Neural cell (in vitro differentiated cells): ENCODE measurements around the gene GPC2. TPM values are rescaled to one million over a fixed set of nuclear protein-coding genes. Genes with fewer than 3 reads are reported as not detected.

Experiments
- H2AFZ ChIP-seq: fragments of 200-600, 300-800 bp; sonication (generic), shearing (Covaris generic); 2 replicates; pipeline ENCODE4 v1.6.0; 2014; ENCODE audit warnings: low read depth, mild to moderate bottlenecking, antibody characterized with exemption, low read length, moderate library complexity
- H3F3A ChIP-seq: fragments of 200-600 bp; shearing (Covaris generic); 2 replicates; pipeline ENCODE4 v1.6.1; 2016; ENCODE audit warnings: mild to moderate bottlenecking, moderate library complexity, mixed read lengths, antibody characterized with exemption, low read length; ENCODE audit not compliant: insufficient read depth, poor library complexity, severe bottlenecking
- H3K27ac ChIP-seq: fragments of 200-600, 300-800 bp; sonication (generic), shearing (Covaris generic); 2 replicates; pipeline ENCODE4 v1.5.1; 2014; ENCODE audit warnings: mild to moderate bottlenecking, low read length, moderate library complexity
- H3K27me3 ChIP-seq: fragments of 300-800, 200-600 bp; sonication (generic), shearing (Covaris generic); 2 replicates; pipeline ENCODE4 v1.6.0; 2014; ENCODE audit warnings: mild to moderate bottlenecking, low read depth, low read length, moderate library complexity; ENCODE audit not compliant: insufficient read depth
- H3K36me3 ChIP-seq: fragments of 300-800, 200-600 bp; sonication (generic), shearing (Covaris generic); 2 replicates; pipeline ENCODE4 v1.5.1; 2014; ENCODE audit warnings: mild to moderate bottlenecking, antibody characterized with exemption, low read length, moderate library complexity; ENCODE audit not compliant: insufficient read depth
- H3K4me2 ChIP-seq: fragments of 300-800, 200-600 bp; sonication (generic), shearing (Covaris generic); 2 replicates; pipeline ENCODE4 v1.6.0; 2014; ENCODE audit warnings: mild to moderate bottlenecking, low read length
- H3K4me3 ChIP-seq: fragments of 300-800, 200-600 bp; sonication (generic), shearing (Covaris generic); 2 replicates; pipeline ENCODE4 v1.5.1; 2014; ENCODE audit warnings: mild to moderate bottlenecking, low read length, moderate library complexity
- H3K79me2 ChIP-seq: fragments of 200-600 bp; shearing (Covaris generic); replicated peaks from 2 replicates; pipeline ENCODE4 v1.6.0; 2014; ENCODE audit warnings: mild to moderate bottlenecking, low read length, moderate library complexity; ENCODE audit not compliant: insufficient read depth
- H3K9ac ChIP-seq: fragments of 300-800, 200-600 bp; sonication (generic), shearing (Covaris generic); 2 replicates; pipeline ENCODE4 v1.6.1; 2016; ENCODE audit warnings: mild to moderate bottlenecking, low read length, mixed read lengths
- H3K9me2 ChIP-seq: fragments of 200-600 bp; shearing (Covaris generic); 2 replicates; pipeline ENCODE4 v1.6.1; 2016; ENCODE audit warnings: mild to moderate bottlenecking, low read length, mixed read lengths; ENCODE audit not compliant: insufficient read depth
- H3K9me3 ChIP-seq: fragments of 200-600, 300-800 bp; sonication (generic), shearing (Covaris generic); 2 replicates; pipeline ENCODE4 v1.6.1; 2016; ENCODE audit warnings: mild to moderate bottlenecking, mixed run types, low read length, moderate library complexity, mixed read lengths
- H4K20me1 ChIP-seq: fragments of 200-600 bp; shearing (Covaris generic); 2 replicates; pipeline ENCODE4 v1.6.1; 2016; ENCODE audit warnings: mild to moderate bottlenecking, mixed run types; ENCODE audit not compliant: insufficient read depth
- EP300 ChIP-seq: fragments of 450-650 bp; conservative IDR thresholded peaks from 2 replicates; pipeline ENCODE4 v1.6.1; 2014; ENCODE audit warnings: antibody characterized with exemption, mild to moderate bottlenecking, moderate library complexity; ENCODE audit not compliant: poor library complexity, severe bottlenecking
- EZH2 ChIP-seq: fragments of 200-600, 300-800 bp; shearing (Covaris generic), sonication (generic); IDR thresholded peaks from 2 replicates; pipeline ENCODE4 v1.6.1; 2014; ENCODE audit warnings: antibody characterized with exemption, low read length, borderline replicate concordance, mild to moderate bottlenecking; ENCODE audit not compliant: insufficient read depth, poor library complexity, severe bottlenecking
- MXI1 ChIP-seq: fragments of 450-650 bp; conservative IDR thresholded peaks from 2 replicates; pipeline ENCODE4 v1.6.1; 2014; ENCODE audit warnings: antibody characterized with exemption, mild to moderate bottlenecking; ENCODE audit not compliant: poor library complexity, severe bottlenecking
- POLR2AphosphoS5 ChIP-seq: IDR thresholded peaks from 2 replicates; pipeline ENCODE4 v1.6.1; 2012
- RAD21 ChIP-seq: fragments of 450-650 bp; conservative IDR thresholded peaks from 2 replicates; pipeline ENCODE4 v1.6.1; 2014; ENCODE audit warnings: antibody characterized with exemption, mild to moderate bottlenecking, moderate library complexity
- SMC3 ChIP-seq: fragments of 450-650 bp; conservative IDR thresholded peaks from 2 replicates; pipeline ENCODE4 v1.6.1; 2014; ENCODE audit warnings: antibody characterized with exemption, mild to moderate bottlenecking, moderate library complexity; ENCODE audit not compliant: poor library complexity
- TAF1 ChIP-seq: IDR thresholded peaks from 2 replicates; pipeline ENCODE4 v1.6.1; 2012; ENCODE audit warnings: low read depth
- polyA plus RNA-seq: library from polyadenylated mRNA; depleted of rRNA; stranded (reverse); fragments of >200 nt; gene quantifications from 2 replicates; pipeline ENCODE4 v1.2.3, GENCODE V29; 2014
- TF ChIP-seq, protein P1 (sequence below): IDR thresholded peaks from 2 replicates; pipeline ENCODE4 v1.6.1; 2012; ENCODE audit warnings: borderline replicate concordance
- TF ChIP-seq, protein P2 (sequence below): fragments of 450-650 bp; IDR thresholded peaks from 2 replicates; pipeline ENCODE4 v1.5.1; 2014; ENCODE audit warnings: antibody characterized with exemption, mild to moderate bottlenecking, moderate library complexity; ENCODE audit not compliant: poor library complexity, severe bottlenecking

Gene GPC2
- polyA plus RNA-seq, 1 donor from 2014 or later: 506 TPM

DNA sequence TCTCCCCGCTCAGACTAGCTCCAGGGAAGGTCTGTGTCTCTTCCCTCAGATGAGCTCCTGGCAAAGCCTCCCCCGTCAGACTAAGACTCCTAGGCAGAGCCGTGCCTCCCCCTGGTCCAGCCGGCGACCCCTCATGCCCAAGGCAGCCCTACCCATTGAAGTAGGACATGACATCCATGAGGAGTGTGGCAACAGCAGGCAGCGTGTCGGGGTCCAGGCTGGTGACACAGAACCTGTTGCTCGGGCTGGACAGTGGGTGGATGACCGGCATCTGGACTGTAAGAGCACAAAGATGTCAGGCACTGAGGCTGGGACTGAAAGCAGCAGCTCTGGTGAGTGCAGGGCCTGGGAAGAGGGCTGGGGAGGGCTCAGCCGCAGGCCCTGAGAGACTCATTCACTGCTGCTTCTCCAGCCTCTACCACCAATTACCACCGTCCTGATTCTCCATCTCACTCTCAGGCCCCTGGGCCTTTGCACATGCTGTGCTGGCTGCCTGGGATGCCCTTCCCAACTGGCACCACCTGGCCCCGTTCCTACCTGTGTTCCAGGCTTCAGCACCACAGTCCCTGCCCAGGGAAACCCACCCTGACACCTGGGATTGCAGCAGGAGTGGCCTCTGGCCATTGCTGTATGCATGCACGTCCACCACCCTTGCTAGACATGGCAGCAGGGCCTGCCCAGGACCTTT, 45.4 kb upstream of the GPC2 start:
- H3F3A ChIP-seq: no peaks in the 10 kb centered on the region
- no peak overlapping the region for H3K4me2 ChIP-seq
- no peaks in the 10 kb centered on the region for H3K79me2 ChIP-seq
- H2AFZ ChIP-seq: no peak overlapping the region
- no peaks in the 10 kb centered on the region for H4K20me1 ChIP-seq
- no peaks in the 10 kb centered on the region for H3K36me3 ChIP-seq
- no peak overlapping the region for H3K9ac ChIP-seq
- no peaks in the 10 kb centered on the region for H3K27me3 ChIP-seq
- no peak overlapping the region for H3K4me3 ChIP-seq
- no peak overlapping the region for H3K27ac ChIP-seq
- no peaks in the 10 kb centered on the region for H3K9me2 ChIP-seq
- no peaks in the 10 kb centered on the region for H3K9me3 ChIP-seq
- TF ChIP-seq TAF1 (no peak), RAD21 (no peak), SMC3 (no peak), EZH2 (no peak), EP300 (no peak), MXI1 (no peak), POLR2AphosphoS5 (no peak)
- TF ChIP-seq, protein P1, sequence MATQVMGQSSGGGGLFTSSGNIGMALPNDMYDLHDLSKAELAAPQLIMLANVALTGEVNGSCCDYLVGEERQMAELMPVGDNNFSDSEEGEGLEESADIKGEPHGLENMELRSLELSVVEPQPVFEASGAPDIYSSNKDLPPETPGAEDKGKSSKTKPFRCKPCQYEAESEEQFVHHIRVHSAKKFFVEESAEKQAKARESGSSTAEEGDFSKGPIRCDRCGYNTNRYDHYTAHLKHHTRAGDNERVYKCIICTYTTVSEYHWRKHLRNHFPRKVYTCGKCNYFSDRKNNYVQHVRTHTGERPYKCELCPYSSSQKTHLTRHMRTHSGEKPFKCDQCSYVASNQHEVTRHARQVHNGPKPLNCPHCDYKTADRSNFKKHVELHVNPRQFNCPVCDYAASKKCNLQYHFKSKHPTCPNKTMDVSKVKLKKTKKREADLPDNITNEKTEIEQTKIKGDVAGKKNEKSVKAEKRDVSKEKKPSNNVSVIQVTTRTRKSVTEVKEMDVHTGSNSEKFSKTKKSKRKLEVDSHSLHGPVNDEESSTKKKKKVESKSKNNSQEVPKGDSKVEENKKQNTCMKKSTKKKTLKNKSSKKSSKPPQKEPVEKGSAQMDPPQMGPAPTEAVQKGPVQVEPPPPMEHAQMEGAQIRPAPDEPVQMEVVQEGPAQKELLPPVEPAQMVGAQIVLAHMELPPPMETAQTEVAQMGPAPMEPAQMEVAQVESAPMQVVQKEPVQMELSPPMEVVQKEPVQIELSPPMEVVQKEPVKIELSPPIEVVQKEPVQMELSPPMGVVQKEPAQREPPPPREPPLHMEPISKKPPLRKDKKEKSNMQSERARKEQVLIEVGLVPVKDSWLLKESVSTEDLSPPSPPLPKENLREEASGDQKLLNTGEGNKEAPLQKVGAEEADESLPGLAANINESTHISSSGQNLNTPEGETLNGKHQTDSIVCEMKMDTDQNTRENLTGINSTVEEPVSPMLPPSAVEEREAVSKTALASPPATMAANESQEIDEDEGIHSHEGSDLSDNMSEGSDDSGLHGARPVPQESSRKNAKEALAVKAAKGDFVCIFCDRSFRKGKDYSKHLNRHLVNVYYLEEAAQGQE: no peak
- TF ChIP-seq, protein P2, sequence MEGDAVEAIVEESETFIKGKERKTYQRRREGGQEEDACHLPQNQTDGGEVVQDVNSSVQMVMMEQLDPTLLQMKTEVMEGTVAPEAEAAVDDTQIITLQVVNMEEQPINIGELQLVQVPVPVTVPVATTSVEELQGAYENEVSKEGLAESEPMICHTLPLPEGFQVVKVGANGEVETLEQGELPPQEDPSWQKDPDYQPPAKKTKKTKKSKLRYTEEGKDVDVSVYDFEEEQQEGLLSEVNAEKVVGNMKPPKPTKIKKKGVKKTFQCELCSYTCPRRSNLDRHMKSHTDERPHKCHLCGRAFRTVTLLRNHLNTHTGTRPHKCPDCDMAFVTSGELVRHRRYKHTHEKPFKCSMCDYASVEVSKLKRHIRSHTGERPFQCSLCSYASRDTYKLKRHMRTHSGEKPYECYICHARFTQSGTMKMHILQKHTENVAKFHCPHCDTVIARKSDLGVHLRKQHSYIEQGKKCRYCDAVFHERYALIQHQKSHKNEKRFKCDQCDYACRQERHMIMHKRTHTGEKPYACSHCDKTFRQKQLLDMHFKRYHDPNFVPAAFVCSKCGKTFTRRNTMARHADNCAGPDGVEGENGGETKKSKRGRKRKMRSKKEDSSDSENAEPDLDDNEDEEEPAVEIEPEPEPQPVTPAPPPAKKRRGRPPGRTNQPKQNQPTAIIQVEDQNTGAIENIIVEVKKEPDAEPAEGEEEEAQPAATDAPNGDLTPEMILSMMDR: no peak

DNA sequence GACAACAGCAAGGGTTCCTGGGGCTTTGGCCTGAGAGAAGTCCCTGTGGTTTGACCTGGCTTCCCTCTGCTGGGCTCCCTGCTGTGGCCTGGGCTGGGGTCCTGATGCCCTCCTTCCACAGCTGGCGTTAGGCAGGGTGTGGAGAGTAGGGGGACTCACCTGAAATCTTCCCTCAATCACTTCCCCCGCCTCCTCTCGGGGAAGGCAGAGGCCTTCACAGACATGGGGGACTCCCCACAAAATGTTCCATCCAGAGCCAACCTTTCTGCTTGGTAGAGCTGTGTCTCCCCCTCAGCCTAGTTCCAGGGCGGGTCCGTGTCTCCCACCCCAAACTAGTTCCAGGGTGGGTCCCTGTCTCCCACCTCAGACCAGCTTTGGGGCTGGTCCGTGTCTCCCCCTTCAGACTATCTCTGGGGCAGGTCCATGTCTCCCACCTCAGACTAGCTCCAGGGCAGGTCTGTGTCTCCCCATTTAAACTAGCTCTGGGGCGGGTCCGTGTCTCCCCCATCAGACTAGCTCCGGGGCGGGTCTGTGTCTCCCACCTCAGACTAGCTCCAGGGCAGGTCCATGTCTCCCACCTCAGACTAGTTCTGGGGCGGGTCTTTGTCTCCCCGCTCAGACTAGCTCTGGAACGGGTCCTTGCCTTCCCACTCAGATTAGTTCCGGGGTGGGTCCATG, 44.7 kb upstream of the GPC2 start:
- H3F3A ChIP-seq: no peaks in the 10 kb centered on the region
- no peaks in the 10 kb centered on the region for H3K79me2 ChIP-seq
- H3K9ac ChIP-seq: no peak overlapping the region
- H3K27me3 ChIP-seq: no peaks in the 10 kb centered on the region
- no peaks in the 10 kb centered on the region for H3K9me3 ChIP-seq
- no peaks in the 10 kb centered on the region for H3K36me3 ChIP-seq
- H3K4me3 ChIP-seq: no peak overlapping the region
- no peak overlapping the region for H3K4me2 ChIP-seq
- H3K9me2 ChIP-seq: no peaks in the 10 kb centered on the region
- H4K20me1 ChIP-seq: no peaks in the 10 kb centered on the region
- no peak overlapping the region for H3K27ac ChIP-seq
- TF ChIP-seq EZH2 (no peak), EP300 (no peak), MXI1 (no peak), RAD21 (no peak), TAF1 (no peak)
- TF ChIP-seq, protein P2: no peak
- TF ChIP-seq, protein P1: no peak
- H2AFZ ChIP-seq: no peak overlapping the region
